GM23338 (cell line): ENCODE measurements around the gene SYT5.

Experiments
- CREB1 ChIP-seq: fragments of 250-450 bp; sonication (Bioruptor Pico); IDR thresholded peaks from 2 replicates; pipeline ENCODE4 v1.5.0; 2020; ENCODE audit warnings: low read depth, mild to moderate bottlenecking, moderate library complexity
- EZH2 ChIP-seq: fragments of 200-600 bp; sonication (generic); IDR thresholded peaks from one replicate; pipeline ENCODE4 v1.8.0; 2017; ENCODE audit warnings: antibody characterized with exemption, mild to moderate bottlenecking, low read depth; ENCODE audit not compliant: unreplicated experiment
- EZH2phosphoT487 ChIP-seq: fragments of 200-600 bp; sonication (generic); IDR thresholded peaks from one replicate; pipeline ENCODE4 v1.8.1; 2018; ENCODE audit warnings: antibody characterized with exemption; ENCODE audit not compliant: unreplicated experiment
- JUNB ChIP-seq: IDR thresholded peaks from one replicate; pipeline ENCODE4 v1.6.1; 2016; ENCODE audit warnings: antibody characterized with exemption; ENCODE audit not compliant: unreplicated experiment
- NANOG ChIP-seq: IDR thresholded peaks from 2 replicates; pipeline ENCODE4 v1.6.1; 2016; ENCODE audit warnings: antibody characterized with exemption, borderline replicate concordance
- POLR2AphosphoS5 ChIP-seq: IDR thresholded peaks from 2 replicates; pipeline ENCODE4 v1.6.1; 2016; ENCODE audit warnings: antibody characterized with exemption, low read depth
- STAT1 ChIP-seq: IDR thresholded peaks from one replicate; pipeline ENCODE4 v1.6.1; 2016; ENCODE audit warnings: antibody characterized with exemption; ENCODE audit not compliant: unreplicated experiment
- ZNF114 ChIP-seq: fragments of 250-450 bp; sonication (Bioruptor Pico); IDR thresholded peaks from 2 replicates; pipeline ENCODE4 v1.5.0; 2020; ENCODE audit warnings: mild to moderate bottlenecking, moderate library complexity
- TF ChIP-seq, protein P1 (sequence below), 2 experiments: fragments of 200-600 bp in 1 of 2; sonication (generic) in 1 of 2; conservative IDR thresholded peaks; 2 replicates each; pipeline versions ENCODE4 v1.5.1 to v1.6.1; 2016 to 2017; ENCODE audit warnings: antibody characterized with exemption in 2 of 2, low read depth in 2 of 2, mild to moderate bottlenecking in 2 of 2, moderate library complexity in 1 of 2
- TF ChIP-seq, protein P2 (sequence below): IDR thresholded peaks from one replicate; pipeline ENCODE4 v1.6.1; 2018; ENCODE audit warnings: antibody characterized with exemption; ENCODE audit not compliant: unreplicated experiment
- TF ChIP-seq, protein P3 (sequence below): IDR thresholded peaks from 2 replicates; pipeline ENCODE4 v1.6.1; 2016; ENCODE audit warnings: antibody characterized with exemption
- TF ChIP-seq, protein P4 (sequence below): fragments of 250-450 bp; sonication (Bioruptor Pico); IDR thresholded peaks from 2 replicates; pipeline ENCODE4 v1.5.0; 2020; ENCODE audit warnings: mild to moderate bottlenecking, moderate library complexity

DNA sequence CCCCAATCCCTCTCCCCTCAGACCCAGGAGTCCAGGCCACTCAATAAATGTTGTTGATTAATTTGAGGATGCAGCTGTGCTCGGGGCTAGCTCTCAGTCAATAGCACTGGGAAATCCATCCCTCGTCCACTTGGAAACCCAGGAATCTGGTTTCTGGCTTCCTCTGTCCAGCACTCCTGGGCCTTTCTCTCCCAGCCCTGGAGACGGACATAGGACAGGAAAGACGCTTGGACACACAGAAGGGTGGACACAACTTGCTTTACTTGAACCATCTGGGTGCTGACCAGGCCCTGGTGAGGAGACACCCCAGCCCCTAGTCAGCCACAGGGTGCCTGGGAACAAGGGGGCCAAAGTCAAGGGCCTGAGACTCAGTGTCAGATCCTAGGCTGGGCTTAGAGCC, 21.7 kb downstream of the SYT5 start:
- no peak for TF ChIP-seq POLR2AphosphoS5
- TF ChIP-seq, protein P1, sequence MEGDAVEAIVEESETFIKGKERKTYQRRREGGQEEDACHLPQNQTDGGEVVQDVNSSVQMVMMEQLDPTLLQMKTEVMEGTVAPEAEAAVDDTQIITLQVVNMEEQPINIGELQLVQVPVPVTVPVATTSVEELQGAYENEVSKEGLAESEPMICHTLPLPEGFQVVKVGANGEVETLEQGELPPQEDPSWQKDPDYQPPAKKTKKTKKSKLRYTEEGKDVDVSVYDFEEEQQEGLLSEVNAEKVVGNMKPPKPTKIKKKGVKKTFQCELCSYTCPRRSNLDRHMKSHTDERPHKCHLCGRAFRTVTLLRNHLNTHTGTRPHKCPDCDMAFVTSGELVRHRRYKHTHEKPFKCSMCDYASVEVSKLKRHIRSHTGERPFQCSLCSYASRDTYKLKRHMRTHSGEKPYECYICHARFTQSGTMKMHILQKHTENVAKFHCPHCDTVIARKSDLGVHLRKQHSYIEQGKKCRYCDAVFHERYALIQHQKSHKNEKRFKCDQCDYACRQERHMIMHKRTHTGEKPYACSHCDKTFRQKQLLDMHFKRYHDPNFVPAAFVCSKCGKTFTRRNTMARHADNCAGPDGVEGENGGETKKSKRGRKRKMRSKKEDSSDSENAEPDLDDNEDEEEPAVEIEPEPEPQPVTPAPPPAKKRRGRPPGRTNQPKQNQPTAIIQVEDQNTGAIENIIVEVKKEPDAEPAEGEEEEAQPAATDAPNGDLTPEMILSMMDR (conservative IDR thresholded peaks at IDR 0.05; ENCODE audit: low read depth in 2 of 2) = no peak
- no peak for TF ChIP-seq EZH2
- TF ChIP-seq EZH2phosphoT487 = no peak
- TF ChIP-seq, protein P2, sequence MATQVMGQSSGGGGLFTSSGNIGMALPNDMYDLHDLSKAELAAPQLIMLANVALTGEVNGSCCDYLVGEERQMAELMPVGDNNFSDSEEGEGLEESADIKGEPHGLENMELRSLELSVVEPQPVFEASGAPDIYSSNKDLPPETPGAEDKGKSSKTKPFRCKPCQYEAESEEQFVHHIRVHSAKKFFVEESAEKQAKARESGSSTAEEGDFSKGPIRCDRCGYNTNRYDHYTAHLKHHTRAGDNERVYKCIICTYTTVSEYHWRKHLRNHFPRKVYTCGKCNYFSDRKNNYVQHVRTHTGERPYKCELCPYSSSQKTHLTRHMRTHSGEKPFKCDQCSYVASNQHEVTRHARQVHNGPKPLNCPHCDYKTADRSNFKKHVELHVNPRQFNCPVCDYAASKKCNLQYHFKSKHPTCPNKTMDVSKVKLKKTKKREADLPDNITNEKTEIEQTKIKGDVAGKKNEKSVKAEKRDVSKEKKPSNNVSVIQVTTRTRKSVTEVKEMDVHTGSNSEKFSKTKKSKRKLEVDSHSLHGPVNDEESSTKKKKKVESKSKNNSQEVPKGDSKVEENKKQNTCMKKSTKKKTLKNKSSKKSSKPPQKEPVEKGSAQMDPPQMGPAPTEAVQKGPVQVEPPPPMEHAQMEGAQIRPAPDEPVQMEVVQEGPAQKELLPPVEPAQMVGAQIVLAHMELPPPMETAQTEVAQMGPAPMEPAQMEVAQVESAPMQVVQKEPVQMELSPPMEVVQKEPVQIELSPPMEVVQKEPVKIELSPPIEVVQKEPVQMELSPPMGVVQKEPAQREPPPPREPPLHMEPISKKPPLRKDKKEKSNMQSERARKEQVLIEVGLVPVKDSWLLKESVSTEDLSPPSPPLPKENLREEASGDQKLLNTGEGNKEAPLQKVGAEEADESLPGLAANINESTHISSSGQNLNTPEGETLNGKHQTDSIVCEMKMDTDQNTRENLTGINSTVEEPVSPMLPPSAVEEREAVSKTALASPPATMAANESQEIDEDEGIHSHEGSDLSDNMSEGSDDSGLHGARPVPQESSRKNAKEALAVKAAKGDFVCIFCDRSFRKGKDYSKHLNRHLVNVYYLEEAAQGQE = no peak
- TF ChIP-seq CREB1 (CRISPR knock-in tag) = no peak
- no peak for TF ChIP-seq STAT1
- TF ChIP-seq JUNB = no peak
- TF ChIP-seq, protein P3, sequence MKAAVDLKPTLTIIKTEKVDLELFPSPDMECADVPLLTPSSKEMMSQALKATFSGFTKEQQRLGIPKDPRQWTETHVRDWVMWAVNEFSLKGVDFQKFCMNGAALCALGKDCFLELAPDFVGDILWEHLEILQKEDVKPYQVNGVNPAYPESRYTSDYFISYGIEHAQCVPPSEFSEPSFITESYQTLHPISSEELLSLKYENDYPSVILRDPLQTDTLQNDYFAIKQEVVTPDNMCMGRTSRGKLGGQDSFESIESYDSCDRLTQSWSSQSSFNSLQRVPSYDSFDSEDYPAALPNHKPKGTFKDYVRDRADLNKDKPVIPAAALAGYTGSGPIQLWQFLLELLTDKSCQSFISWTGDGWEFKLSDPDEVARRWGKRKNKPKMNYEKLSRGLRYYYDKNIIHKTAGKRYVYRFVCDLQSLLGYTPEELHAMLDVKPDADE = no peak
- TF ChIP-seq, protein P4, sequence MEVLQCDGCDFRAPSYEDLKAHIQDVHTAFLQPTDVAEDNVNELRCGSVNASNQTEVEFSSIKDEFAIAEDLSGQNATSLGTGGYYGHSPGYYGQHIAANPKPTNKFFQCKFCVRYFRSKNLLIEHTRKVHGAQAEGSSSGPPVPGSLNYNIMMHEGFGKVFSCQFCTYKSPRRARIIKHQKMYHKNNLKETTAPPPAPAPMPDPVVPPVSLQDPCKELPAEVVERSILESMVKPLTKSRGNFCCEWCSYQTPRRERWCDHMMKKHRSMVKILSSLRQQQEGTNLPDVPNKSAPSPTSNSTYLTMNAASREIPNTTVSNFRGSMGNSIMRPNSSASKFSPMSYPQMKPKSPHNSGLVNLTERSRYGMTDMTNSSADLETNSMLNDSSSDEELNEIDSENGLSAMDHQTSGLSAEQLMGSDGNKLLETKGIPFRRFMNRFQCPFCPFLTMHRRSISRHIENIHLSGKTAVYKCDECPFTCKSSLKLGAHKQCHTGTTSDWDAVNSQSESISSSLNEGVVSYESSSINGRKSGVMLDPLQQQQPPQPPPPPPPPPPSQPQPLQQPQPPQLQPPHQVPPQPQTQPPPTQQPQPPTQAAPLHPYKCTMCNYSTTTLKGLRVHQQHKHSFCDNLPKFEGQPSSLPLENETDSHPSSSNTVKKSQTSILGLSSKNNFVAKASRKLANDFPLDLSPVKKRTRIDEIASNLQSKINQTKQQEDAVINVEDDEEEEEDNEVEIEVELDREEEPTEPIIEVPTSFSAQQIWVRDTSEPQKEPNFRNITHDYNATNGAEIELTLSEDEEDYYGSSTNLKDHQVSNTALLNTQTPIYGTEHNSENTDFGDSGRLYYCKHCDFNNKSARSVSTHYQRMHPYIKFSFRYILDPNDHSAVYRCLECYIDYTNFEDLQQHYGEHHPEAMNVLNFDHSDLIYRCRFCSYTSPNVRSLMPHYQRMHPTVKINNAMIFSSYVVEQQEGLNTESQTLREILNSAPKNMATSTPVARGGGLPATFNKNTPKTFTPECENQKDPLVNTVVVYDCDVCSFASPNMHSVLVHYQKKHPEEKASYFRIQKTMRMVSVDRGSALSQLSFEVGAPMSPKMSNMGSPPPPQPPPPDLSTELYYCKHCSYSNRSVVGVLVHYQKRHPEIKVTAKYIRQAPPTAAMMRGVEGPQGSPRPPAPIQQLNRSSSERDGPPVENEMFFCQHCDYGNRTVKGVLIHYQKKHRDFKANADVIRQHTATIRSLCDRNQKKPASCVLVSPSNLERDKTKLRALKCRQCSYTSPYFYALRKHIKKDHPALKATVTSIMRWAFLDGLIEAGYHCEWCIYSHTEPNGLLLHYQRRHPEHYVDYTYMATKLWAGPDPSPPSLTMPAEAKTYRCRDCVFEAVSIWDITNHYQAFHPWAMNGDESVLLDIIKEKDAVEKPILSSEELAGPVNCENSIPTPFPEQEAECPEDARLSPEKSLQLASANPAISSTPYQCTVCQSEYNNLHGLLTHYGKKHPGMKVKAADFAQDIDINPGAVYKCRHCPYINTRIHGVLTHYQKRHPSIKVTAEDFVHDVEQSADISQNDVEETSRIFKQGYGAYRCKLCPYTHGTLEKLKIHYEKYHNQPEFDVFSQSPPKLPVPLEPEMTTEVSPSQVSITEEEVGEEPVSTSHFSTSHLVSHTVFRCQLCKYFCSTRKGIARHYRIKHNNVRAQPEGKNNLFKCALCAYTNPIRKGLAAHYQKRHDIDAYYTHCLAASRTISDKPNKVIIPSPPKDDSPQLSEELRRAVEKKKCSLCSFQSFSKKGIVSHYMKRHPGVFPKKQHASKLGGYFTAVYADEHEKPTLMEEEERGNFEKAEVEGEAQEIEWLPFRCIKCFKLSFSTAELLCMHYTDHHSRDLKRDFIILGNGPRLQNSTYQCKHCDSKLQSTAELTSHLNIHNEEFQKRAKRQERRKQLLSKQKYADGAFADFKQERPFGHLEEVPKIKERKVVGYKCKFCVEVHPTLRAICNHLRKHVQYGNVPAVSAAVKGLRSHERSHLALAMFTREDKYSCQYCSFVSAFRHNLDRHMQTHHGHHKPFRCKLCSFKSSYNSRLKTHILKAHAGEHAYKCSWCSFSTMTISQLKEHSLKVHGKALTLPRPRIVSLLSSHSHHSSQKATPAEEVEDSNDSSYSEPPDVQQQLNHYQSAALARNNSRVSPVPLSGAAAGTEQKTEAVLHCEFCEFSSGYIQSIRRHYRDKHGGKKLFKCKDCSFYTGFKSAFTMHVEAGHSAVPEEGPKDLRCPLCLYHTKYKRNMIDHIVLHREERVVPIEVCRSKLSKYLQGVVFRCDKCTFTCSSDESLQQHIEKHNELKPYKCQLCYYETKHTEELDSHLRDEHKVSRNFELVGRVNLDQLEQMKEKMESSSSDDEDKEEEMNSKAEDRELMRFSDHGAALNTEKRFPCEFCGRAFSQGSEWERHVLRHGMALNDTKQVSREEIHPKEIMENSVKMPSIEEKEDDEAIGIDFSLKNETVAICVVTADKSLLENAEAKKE (CRISPR knock-in tag) = no peak
- no peak for TF ChIP-seq ZNF114 (CRISPR knock-in tag)
- no peak for TF ChIP-seq NANOG
